ENCODE measurements around the gene DISC1.

- TF ChIP-seq TAF1 (IDR thresholded peaks at IDR 0.05; ENCODE audit: borderline replicate concordance, low read depth, low read length) (no peak), POLR2AphosphoS5 (IDR thresholded peaks at IDR 0.05; ENCODE audit: low read depth, low read length) (no peak), POLR2A (IDR thresholded peaks at IDR 0.05; ENCODE audit: low read depth, low read length) (no peak)
These were observed 56.2 kb downstream of the DISC1 start for GRCh38 chr1:231682779-231683178.

All from GM12892 (cell line).